GDM1 (cell line): ENCODE data around the gene SLC25A43.
"Not testable (repeated sequence)": the region's sequence is repeated elsewhere in the genome, so short reads cannot be mapped to it uniquely, and the experiment has no call there.

Experiments
- DNase-seq: peaks from one replicate; lab custom pipeline; 2025; lab: John Stamatoyannopoulos, UW

The SLC25A43 gene

GRCh38 chrX:119407681-119408080 is 8.5 kb downstream of the SLC25A43 start:
- DNase-seq = no peak

DNA sequence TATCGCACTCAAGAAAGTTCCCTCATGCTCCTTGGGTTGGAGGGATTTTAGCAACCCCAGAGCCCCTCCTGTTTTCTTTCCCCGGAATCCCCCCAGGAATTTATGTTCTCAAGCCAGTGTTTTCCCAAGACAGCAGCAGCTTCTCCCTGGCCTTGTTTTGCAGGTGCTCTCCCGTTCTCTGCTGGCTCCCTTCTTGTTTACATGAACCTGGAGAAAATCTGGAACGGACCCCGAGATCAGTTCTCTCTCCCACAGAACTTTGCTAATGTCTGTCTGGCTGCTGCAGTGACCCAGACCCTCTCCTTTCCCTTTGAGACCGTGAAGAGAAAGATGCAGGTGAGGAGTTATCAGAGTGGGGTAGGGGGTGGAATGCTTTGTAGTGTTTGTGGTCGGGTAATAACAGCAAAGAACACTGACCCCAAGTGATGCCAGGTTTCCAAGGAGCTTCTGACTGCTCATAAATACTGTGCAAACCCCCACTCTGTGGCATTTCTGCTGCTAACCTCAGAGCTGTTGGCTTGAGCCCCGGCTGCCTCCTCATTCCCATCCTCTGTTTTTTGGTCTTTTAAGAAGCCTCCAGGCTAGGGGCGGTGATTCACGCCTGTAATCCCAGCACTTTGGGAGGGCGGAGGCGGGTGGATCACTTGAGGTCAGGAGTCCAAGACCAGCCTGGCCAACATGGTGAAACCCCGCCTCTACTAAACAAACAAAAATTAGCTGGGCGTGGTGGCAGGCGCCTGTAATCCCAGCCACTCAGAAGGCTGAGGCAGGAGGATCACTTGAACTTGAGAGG is 11.1 kb downstream of the SLC25A43 start:
- no peak for DNase-seq

DNA sequence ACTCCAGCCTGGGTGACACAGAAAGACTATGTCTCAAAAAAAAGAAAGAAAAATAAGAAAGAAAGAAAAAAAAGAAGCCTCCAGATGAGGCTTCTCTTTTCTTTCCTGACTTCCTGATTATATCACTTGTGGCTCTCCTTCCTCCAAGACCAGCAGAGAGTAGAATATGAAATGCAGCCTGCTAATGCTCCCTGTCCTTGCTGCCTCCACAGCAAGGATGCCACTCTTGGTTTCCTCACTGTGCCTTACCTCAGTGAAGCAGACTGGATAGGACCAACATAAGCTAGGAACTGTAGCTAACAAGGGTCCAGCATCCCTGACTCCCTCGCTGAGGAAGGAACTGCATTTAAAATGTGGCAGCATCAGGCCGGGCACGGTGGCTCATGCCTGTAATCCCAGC is 11.7 kb downstream of the SLC25A43 start:
- DNase-seq = no peak

DNA sequence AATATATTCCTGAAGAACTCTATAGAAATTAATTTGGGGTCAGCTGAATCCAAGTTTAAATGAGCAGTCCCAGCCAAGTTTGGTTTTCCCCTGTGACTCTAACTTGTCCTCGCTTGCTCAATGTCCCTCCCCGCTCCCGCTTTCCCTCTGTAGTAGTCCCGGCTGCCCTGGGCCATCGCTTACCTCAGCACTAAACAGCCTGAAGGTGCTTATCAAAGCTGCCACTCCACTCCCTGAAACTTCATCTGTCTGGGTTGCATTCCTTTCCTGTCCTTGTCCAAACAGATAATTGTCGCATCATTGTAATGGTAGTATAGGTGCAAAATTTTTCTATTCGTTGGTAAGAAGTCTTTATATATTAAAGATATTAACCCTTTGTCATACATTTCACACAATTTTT is 12.8 kb downstream of the SLC25A43 start:
- DNase-seq = no peak

GRCh38 chrX:119417376-119417775 is 18.2 kb downstream of the SLC25A43 start:
- DNase-seq = no peak

DNA sequence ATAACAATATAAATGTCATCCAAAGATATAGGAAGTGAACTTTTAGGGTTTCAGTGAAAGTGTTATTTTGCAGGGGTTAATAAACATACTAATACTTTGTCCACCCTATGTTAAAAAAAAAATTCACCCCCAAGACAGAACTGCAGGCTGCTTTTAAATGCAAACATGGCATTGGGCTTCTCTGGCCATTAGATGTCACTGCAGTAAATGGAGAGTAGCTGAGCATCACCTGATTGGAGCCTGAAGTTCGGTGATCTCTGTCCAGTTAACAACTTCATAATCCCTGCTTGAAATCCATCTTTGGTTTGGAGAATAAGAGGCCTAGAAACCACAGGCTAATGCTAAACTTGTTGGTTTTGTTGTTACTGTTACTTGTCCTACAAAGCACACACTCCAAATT is 18.7 kb downstream of the SLC25A43 start:
- peak; percentile 11 for DNase-seq

- no peak for DNase-seq
Observed at GRCh38 chrX:119419146-119419545, 20.0 kb downstream of the SLC25A43 start.

- DNase-seq = no peak
Observed at GRCh38 chrX:119419898-119420297, 20.8 kb downstream of the SLC25A43 start.

GRCh38 chrX:119421016-119421705 is 22.0 kb downstream of the SLC25A43 start:
- DNase-seq = no peak

DNA sequence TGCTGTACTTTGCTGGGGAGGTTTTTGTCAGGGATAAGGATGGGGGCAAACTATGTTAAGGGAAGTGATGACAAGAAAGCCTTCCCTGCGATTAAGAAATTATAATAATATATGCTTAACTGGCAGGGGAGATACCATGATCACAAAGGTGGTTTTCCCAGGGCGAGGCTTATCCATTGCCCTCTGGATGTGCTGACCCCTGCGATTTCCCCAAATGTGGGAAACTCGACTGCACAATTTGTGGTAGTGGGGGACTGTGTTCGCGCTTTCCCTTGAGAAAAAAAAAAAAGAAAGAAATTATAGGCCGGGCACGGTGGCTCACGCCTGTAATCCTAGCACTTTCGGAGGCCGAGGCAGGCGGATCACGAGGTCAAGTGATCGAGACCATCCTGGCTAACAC is 24.5 kb downstream of the SLC25A43 start:
- DNase-seq = no peak

DNA sequence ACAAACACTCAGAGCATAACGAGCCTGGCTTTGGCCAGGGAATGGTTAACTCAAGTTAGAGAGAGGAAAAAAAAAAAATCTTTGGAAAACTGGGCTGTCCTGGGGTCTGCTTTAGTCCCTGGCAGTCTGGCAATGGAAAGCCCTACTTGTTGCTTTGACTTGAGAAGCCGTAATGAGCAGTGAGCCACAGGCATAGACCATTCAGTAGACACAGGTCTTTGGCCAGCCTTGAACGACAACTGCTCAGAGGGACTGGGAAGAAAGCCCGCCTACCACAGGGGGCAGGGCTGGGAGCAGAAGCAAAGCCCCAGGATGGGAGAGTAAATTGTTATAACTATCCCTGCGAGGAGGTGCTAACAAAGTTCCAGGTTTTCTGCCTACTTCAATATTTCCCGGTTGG is 25.9 kb downstream of the SLC25A43 start:
- no peak for DNase-seq

DNA sequence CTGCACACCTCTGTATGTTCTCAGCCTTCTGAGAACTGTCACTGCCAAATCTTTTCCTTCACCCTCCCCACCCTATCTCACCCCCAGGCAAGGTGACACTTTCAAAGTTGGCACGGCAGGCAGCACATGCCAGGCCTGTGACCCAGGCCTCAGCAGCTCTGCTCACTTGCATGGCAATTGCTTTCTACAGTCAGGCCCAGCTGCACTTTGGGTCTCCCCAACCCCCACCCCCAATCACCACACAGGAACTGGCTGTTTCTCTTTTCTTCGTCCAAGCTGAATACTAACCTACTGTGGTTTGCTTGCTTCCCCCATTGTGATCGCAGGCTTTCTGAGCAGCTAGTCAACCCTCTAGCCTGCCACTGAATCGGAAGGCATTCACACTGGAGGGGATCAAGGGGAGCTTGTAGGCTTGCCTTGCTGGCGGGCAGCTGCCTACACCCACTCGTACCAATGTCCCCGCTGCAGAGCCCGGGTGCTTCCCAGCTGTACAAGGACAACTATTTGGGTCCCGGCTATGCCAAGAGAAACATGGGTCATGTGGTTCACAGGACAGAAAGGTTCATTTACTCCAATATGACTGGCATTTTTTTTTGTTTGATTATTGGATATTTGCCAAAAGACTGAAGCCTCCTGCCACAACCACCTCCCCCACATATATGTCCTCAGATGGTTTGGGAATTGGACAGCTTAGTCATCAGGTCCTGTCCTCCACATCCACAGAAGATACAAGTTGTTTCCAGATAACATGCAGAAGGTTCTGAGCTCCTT is 28.1 kb downstream of the SLC25A43 start:
- DNase-seq = peak; percentile 89

- DNase-seq = no peak
Observed at GRCh38 chrX:119427795-119428185, 28.7 kb downstream of the SLC25A43 start.

DNA sequence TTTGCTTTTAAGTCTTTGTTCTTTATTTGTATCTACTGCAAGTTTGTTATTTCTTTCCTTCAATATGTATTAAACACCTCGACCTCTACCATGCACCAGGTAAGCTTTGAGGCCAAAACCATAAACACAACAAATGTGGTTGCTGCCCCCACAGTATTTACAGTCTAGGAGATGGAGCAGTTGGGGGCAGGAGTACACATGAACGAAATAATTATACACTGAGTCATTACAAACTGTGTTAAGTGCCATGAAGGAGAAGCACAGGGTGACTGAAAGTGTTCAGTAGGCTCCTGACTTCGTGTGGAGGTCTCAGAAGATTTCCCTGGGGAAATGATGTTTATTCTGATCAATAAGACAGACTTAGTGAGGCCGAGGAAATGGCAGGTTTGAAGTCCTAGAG is 30.3 kb downstream of the SLC25A43 start:
- no peak for DNase-seq

- DNase-seq = not testable (repeated sequence)
Observed at GRCh38 chrX:119441295-119441694, 42.2 kb downstream of the SLC25A43 start.

DNA sequence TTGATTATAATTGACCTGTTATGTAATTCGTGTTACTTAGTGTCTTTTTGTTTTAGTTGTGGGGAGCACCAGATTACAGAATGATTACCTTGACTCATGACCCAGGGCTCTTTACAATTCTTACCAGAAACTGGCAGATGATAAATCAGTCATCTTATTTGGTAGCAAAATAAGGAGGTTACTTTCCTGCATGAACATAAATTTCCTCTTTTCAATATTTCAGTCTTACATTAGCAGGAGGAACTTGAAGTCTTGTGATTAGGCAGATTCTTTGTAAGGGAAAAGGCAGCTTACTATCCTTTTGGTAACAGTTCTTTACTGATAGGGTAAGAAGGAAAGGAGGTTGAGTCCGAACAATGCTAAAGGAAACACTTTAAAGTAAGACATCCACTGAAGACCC is 43.1 kb downstream of the SLC25A43 start:
- DNase-seq = no peak

GRCh38 chrX:119453202-119453601 is 54.1 kb downstream of the SLC25A43 start:
- DNase-seq = no peak

GRCh38 chrX:119455264-119455663 is 56.1 kb downstream of the SLC25A43 start:
- no peak for DNase-seq

DNA sequence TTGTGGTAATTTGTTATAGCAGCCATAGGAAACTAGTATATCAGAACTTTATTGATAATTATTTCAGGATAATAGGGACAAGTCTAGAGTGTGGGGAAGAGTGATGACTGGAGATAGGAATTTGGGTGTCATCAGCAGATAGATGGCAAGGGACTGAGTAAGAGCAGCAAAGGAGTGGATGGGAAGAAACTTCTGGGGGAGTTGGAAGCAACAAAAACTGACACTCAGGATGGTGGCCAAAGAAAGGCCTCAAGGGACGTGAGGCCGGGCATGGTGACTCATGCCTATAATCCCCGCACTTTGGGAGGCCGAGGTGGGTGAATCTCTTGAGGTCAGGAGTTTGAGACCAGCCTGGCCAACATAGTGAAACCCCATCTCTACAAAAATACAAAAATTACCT is 60.0 kb downstream of the SLC25A43 start:
- DNase-seq = no peak

- no peak for DNase-seq
Observed at GRCh38 chrX:119465555-119465954, 66.4 kb downstream of the SLC25A43 start.

- no peak for DNase-seq
Observed at GRCh38 chrX:119466970-119467369, 67.8 kb downstream of the SLC25A43 start.

- no peak for DNase-seq
Observed at GRCh38 chrX:119467433-119467832, 68.3 kb downstream of the SLC25A43 start.
